ENCODE measurements around the gene LAMA5. TPM values are rescaled to one million over a fixed set of nuclear protein-coding genes. Genes with fewer than 3 reads are reported as not detected.

Gene LAMA5
- total and polyA plus RNA-seq, 3 experiments from 2014 or later: 0.13 to 0.78 TPM; not detected in 1

DNA sequence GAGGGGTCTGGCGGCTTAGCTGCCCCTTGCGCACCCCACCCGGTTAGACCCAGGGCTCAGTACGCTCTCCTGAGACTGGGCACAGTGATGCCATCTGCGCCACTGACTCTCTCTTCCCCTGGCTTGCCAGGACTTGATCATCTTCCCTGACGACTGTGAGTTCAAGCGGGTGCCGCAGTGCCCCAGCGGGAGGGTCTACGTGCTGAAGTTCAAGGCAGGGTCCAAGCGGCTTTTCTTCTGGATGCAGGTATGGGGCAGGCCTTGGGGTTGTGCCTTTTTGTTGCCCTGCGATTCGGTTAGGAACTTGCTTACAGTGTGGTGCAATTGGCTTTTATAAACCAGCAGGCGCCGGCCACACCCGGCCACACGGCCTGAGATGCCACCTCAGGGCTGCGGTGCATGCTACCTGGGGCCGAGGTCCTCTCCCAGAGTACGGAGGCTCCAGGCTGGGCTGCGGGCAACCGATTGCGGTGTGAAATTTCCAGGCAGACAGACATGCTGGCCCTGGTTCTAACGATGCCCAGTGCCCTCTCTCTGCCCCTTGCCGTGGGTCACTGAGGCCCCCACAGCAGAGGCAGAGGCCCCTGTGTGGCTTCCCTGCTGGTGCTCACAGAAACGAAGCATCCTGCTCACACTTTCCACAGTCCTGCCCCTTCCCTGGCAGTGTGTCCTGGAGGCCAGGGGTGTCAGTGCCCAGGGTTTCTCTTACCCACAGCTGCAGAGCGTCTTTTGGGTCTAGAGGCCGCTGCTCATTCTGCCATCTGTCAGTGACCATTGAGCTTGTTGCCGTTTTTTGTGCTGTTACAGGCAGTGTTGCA is 62.6 kb downstream of the LAMA5 start:
- ChIA-PET POLR2A (no interaction called here), CTCF (interaction anchor here (1.1 kb wide), 1 partner anchor 78 kb away, joined by 3 read pairs; no protein-coding TSS in a partner anchor)
- H3K4me3 Mint-ChIP-seq: peak overlapping the region; percentile 87 to 93 (median 89)
- no peaks in the 10 kb centered on the region for H3K27me3 Mint-ChIP-seq
- peaks cover 0 to 57% (median 2%) of the 10 kb centered on the region in 3 donors for H3K36me3 Mint-ChIP-seq
- H3K4me1 Mint-ChIP-seq: peaks cover 27 to 31% (median 31%) of the 10 kb centered on the region in 3 donors
- no peaks in the 10 kb centered on the region for H3K27me3 ChIP-seq (ENCODE audit: insufficient read depth, low read length, poor library complexity, severe bottlenecking)
- peaks cover 26% of the 10 kb centered on the region for H3K4me1 ChIP-seq (ENCODE audit: insufficient read depth, low read length)
- H3K27ac ChIP-seq (ENCODE audit: low read depth, low read length): peak overlapping the region; percentile 64
- peak overlapping the region; percentile 83 for H3K4me3 ChIP-seq (ENCODE audit: low read length)
- no peak for DNase-seq
- H3K9me3 Mint-ChIP-seq: no peaks in the 10 kb centered on the region
- peak overlapping the region in 7 of 8 donors; percentile 51 to 95 (median 84) for H3K27ac Mint-ChIP-seq
- no peaks in the 10 kb centered on the region for H3K9me3 ChIP-seq (ENCODE audit: low read length)
- H3K36me3 ChIP-seq (ENCODE audit: insufficient read depth, low read length): peaks cover 11% of the 10 kb centered on the region

DNA sequence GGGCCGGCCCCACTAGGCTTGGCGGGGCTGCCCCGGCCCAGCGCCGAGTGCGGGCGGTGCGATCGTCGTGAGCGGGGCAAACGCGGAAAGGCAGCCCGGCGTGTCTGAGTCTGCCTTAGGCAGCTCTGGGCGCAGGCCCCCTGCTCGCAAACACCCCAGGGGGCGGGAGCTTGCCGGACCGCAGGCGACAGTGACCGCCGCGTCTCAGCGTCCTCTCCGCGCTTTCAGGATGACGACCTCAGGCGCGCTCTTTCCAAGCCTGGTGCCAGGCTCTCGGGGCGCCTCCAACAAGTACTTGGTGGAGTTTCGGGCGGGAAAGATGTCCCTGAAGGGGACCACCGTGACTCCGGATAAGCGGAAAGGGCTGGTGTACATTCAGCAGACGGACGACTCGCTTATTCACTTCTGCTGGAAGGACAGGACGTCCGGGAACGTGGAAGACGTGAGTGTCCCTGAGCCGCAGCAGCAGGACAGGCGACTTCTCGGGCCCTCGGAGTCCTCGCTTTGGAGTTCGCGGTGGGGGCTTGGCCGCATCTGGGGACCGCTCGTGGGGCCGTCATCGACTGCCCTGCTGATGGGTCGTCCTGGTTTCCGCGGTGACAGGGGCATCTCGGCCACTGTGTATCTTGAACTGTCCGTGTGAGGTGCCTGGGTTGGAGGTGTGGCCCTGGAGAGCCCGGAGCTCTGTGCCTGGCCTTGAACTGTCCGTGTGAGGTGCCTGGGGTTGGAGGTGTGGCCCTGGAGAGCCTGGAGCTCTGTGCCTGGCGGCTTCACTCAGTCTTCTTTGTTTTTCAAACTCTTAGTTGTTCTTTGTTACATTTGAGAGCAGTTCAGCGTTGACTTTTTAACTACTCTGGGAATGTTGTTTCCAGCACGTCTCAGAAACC is 63.5 kb downstream of the LAMA5 start:
- H3K27ac Mint-ChIP-seq: peak overlapping the region; percentile 47 to 95 (median 86)
- H3K9me3 Mint-ChIP-seq: no peaks in the 10 kb centered on the region
- DNase-seq: peak in 1 of 5 donors; percentile 11

DNA sequence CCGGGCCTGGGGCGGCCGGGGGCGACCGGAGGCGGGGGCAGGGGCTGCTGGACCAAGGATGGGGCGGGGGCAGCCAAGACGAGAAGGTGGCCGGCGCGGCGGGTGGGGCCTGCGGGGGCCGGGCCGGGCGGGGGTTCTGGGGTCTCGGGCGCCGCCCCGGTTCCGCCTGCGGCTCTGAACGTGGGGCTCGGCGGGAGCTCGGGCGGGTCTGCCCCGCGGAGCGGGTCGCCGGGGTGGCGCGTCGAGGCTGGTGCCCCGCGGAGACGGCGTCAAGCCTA is 64.1 kb downstream of the LAMA5 start:
- POLR2A ChIA-PET: no interaction called here
- H3K27ac ChIP-seq (ENCODE audit: low read depth, low read length): peak overlapping the region; percentile 64

More for the DNA sequence above, 63.5 kb downstream of the LAMA5 start:
- Mint-ChIP-seq H3K4me1 (peaks cover 27 to 31% (median 31%) of the 10 kb centered on the region in 3 donors), H3K4me3 (peak overlapping the region; percentile 87 to 93 (median 89)), H3K36me3 (peaks cover 0 to 51% (median 2%) of the 10 kb centered on the region in 3 donors), H3K27me3 (no peaks in the 10 kb centered on the region)
- Histone ChIP-seq H3K4me3 (ENCODE audit: low read length) (peak overlapping the region; percentile 83), H3K36me3 (ENCODE audit: insufficient read depth, low read length) (peaks cover 11% of the 10 kb centered on the region), H3K9me3 (ENCODE audit: low read length) (no peaks in the 10 kb centered on the region), H3K4me1 (ENCODE audit: insufficient read depth, low read length) (peaks cover 26% of the 10 kb centered on the region), H3K27ac (ENCODE audit: low read depth, low read length) (peak overlapping the region; percentile 64), H3K27me3 (ENCODE audit: insufficient read depth, low read length, poor library complexity, severe bottlenecking) (no peaks in the 10 kb centered on the region)
- POLR2A ChIA-PET: no interaction called here
- CTCF ChIA-PET: interaction anchor here (1.6 kb wide), 1 partner anchor 83 kb away, joined by 5 read pairs; the partner anchor contains the start of gene RPS21

GRCh38 chr20:62302341-62303061 is 64.6 kb downstream of the LAMA5 start, which contains the start of gene ADRM1:
Gene ADRM1, plus strand, starts transcription at chr20:62302997. Its CDS starts 572 bp downstream, at chr20:62303569.
- peaks cover 27 to 31% (median 31%) of the 10 kb centered on the region in 3 donors for H3K4me1 Mint-ChIP-seq
- no peaks in the 10 kb centered on the region for H3K27me3 Mint-ChIP-seq
- ChIA-PET POLR2A (interaction anchor here (0.6 kb wide), 2 partner anchors 14 to 106 kb away, joined by 3 read pairs; no protein-coding TSS in a partner anchor), CTCF (interaction anchor here (1.1 to 1.6 kb wide), 2 partner anchors 16 to 84 kb away, joined by 3 to 5 read pairs; partner anchors contain the start of gene RPS21)
- peak within 1 kb of the TSS; percentile 87 to 99 (median 98) for H3K27ac Mint-ChIP-seq
- no peaks in the 10 kb centered on the region for H3K27me3 ChIP-seq (ENCODE audit: insufficient read depth, low read length, poor library complexity, severe bottlenecking)
- H3K9me3 ChIP-seq (ENCODE audit: low read length): no peaks in the 10 kb centered on the region
- H3K27ac ChIP-seq (ENCODE audit: low read depth, low read length): peak within 1 kb of the TSS; percentile 94
- H3K36me3 Mint-ChIP-seq: peaks cover 0 to 40% (median 2%) of the 10 kb centered on the region in 3 donors
- peak within 1 kb of the TSS; percentile 90 to 98 (median 94) for H3K4me3 Mint-ChIP-seq
- H3K4me1 ChIP-seq (ENCODE audit: insufficient read depth, low read length): peaks cover 26% of the 10 kb centered on the region
- DNase-seq: peak; percentile 93 to 97 (median 95)
- peaks cover 11% of the 10 kb centered on the region for H3K36me3 ChIP-seq (ENCODE audit: insufficient read depth, low read length)
- no peaks in the 10 kb centered on the region for H3K9me3 Mint-ChIP-seq
- H3K4me3 ChIP-seq (ENCODE audit: low read length): peak within 1 kb of the TSS; percentile 84

More for the DNA sequence above, 64.1 kb downstream of the LAMA5 start:
- DNase-seq: no peak
- H3K4me1 Mint-ChIP-seq: peaks cover 27 to 31% (median 31%) of the 10 kb centered on the region in 3 donors
- CTCF ChIA-PET: interaction anchor here (1.6 kb wide), 1 partner anchor 84 kb away, joined by 5 read pairs; the partner anchor contains the start of gene RPS21
- no peaks in the 10 kb centered on the region for H3K9me3 ChIP-seq (ENCODE audit: low read length)
- H3K4me3 Mint-ChIP-seq: peak overlapping the region; percentile 90 to 98 (median 94)
- H3K4me1 ChIP-seq (ENCODE audit: insufficient read depth, low read length): peaks cover 26% of the 10 kb centered on the region
- no peaks in the 10 kb centered on the region for H3K27me3 ChIP-seq (ENCODE audit: insufficient read depth, low read length, poor library complexity, severe bottlenecking)
- no peaks in the 10 kb centered on the region for H3K27me3 Mint-ChIP-seq
- H3K36me3 ChIP-seq (ENCODE audit: insufficient read depth, low read length): peaks cover 11% of the 10 kb centered on the region
- H3K9me3 Mint-ChIP-seq: no peaks in the 10 kb centered on the region
- H3K27ac Mint-ChIP-seq: peak overlapping the region in 5 of 8 donors; percentile 29 to 98 (median 89)
- H3K36me3 Mint-ChIP-seq: peaks cover 0 to 45% (median 2%) of the 10 kb centered on the region in 3 donors
- H3K4me3 ChIP-seq (ENCODE audit: low read length): peak overlapping the region; percentile 83

DNA sequence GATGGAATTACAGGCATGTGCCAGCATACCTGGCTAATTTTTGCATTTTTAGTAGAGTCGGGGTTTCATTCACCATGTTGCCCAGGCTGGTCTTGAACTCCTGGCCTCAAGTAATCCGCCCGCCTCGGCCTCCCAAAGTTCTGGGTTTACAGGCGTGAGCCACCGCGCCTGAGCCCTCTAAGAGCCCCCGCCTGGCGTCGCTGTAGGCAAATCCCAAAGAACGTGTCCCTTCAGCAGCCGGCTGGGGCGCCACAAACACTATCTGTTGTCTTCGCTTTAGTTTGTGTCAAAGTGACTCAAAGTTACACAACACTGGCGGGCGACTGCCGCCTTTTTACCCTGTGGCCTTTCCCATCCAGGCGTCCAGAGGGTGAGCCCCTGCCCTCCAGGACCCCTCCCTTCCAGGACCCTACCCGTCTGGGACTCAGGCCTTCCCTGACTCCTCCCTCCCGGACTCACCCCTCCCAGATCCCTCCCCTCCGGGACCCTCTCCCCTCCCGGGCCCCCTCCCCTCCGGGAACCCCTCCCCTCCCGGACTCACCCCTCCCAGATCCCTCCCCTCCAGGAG is 65.3 kb downstream of the LAMA5 start:
- CTCF ChIA-PET: interaction anchor here (1.1 to 1.6 kb wide), 2 partner anchors 15 to 85 kb away, joined by 3 to 5 read pairs; partner anchors contain the start of gene RPS21
- Histone ChIP-seq H3K4me3 (ENCODE audit: low read length) (peak overlapping the region; percentile 84), H3K27ac (ENCODE audit: low read depth, low read length) (peak overlapping the region; percentile 94), H3K9me3 (ENCODE audit: low read length) (no peaks in the 10 kb centered on the region), H3K4me1 (ENCODE audit: insufficient read depth, low read length) (peaks cover 26% of the 10 kb centered on the region), H3K27me3 (ENCODE audit: insufficient read depth, low read length, poor library complexity, severe bottlenecking) (no peaks in the 10 kb centered on the region), H3K36me3 (ENCODE audit: insufficient read depth, low read length) (peaks cover 8% of the 10 kb centered on the region)
- POLR2A ChIA-PET: interaction anchor here (0.6 kb wide), 2 partner anchors 14 to 106 kb away, joined by 3 read pairs; no protein-coding TSS in a partner anchor
- no peaks in the 10 kb centered on the region for H3K27me3 Mint-ChIP-seq
- H3K4me3 Mint-ChIP-seq: peak overlapping the region; percentile 90 to 98 (median 94)
- no peaks in the 10 kb centered on the region for H3K9me3 Mint-ChIP-seq
- peaks cover 27 to 31% (median 31%) of the 10 kb centered on the region in 3 donors for H3K4me1 Mint-ChIP-seq
- H3K27ac Mint-ChIP-seq: peak overlapping the region; percentile 87 to 99 (median 98)
- peak; percentile 78 to 91 (median 80) for DNase-seq
- H3K36me3 Mint-ChIP-seq: peaks cover 0 to 34% (median 2%) of the 10 kb centered on the region in 3 donors

DNA sequence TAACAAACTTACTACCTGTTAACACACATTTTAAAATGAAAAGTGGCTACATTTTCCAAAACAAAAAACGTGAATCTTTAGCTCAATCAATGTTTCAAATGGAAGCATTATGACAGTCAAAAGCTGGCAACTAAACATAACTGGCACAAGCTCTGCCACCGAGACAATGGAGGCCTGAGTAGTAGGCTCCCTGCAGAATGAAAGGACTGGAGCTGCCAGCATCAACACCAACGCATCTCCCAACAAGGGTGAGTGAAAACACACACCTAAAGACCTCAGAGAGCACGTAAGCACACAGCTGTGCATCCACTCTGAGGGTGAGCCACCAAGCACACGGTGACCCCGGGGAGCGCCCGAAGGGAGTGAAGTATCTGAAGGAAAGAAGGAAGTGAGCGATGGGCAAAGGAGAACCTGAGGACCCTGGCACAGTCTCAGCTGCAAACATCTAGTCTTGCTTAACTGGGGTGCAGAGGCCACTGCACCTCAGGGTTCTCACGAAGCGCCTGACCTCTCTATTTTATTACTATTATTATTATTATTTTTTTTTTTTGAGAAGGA is 65.9 kb downstream of the LAMA5 start:
- Histone ChIP-seq H3K36me3 (ENCODE audit: insufficient read depth, low read length) (peaks cover 5% of the 10 kb centered on the region), H3K4me1 (ENCODE audit: insufficient read depth, low read length) (peaks cover 26% of the 10 kb centered on the region), H3K27me3 (ENCODE audit: insufficient read depth, low read length, poor library complexity, severe bottlenecking) (no peaks in the 10 kb centered on the region), H3K4me3 (ENCODE audit: low read length) (no peak overlapping the region), H3K9me3 (ENCODE audit: low read length) (no peaks in the 10 kb centered on the region), H3K27ac (ENCODE audit: low read depth, low read length) (no peak overlapping the region)
- peak overlapping the region in 3 of 8 donors; percentile 72 to 98 (median 87) for H3K27ac Mint-ChIP-seq
- H3K4me1 Mint-ChIP-seq: peaks cover 27 to 31% (median 31%) of the 10 kb centered on the region in 3 donors
- peak overlapping the region in 5 of 7 donors; percentile 66 to 97 (median 71) for H3K4me3 Mint-ChIP-seq
- DNase-seq: no peak
- POLR2A ChIA-PET: no interaction called here
- no peaks in the 10 kb centered on the region for H3K27me3 Mint-ChIP-seq
- H3K9me3 Mint-ChIP-seq: no peaks in the 10 kb centered on the region
- CTCF ChIA-PET: interaction anchor here (0.8 to 2.2 kb wide), 6 partner anchors 15 to 801 kb away, joined by 3 to 14 read pairs (median 3); no protein-coding TSS in a partner anchor
- peaks cover 0 to 30% (median 2%) of the 10 kb centered on the region in 3 donors for H3K36me3 Mint-ChIP-seq
